ENCODE data around the gene DCUN1D4.
A peak's percentile ranks its signal among the peaks of the same experiment; 100 is the strongest.

The DCUN1D4 gene

GRCh38 chr4:51842554-51843308, at the start of gene DCUN1D4:
Gene DCUN1D4 (plus strand): TSS chr4:51843153. CDS start chr4:51843243, 90 bp downstream.
- peak; percentile 95 for DNase-seq (ENCODE audit: low spot score)

DNA sequence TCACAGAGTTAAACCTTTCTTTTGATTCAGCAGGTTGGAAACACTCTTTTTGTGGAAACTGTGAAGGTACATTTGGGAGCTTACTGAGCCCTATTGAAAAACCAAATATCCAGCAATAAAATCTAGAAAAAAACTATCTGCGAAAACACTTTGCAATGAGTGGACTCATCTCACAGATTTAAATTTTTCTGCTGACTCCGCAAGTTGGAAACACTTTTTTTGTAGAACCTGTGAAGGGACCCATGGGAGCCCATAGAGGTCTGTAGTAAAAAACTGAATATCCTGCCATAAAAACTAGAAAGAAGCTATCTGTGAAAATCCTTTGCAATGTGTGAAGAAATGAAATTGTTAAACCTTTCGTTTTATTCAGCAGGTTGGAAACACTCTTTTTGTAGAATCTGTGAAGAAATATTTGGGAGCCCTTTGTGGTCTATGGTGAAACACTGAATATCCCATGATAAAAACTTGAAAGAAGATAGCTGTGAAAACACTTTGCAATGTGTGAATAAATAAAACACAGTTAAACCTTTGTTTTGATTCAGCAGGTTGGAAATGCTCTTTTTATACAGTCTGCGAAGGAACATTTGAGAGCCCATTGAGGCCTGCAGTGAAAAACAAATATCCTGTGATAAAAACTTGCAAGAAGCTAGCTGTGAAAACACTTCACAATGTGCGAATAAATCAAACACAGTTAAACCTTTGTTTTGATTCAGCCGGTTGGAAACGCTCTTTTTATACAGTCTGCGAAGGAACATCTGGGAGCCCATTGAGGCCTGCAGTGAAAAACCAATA, 22.3 kb upstream of the DCUN1D4 start:
- DNase-seq (ENCODE audit: low spot score): no peak

- no peak for DNase-seq (ENCODE audit: low spot score)
Observed at GRCh38 chr4:51825341-51825740, 17.6 kb upstream of the DCUN1D4 start.

GRCh38 chr4:51830156-51830720, 12.7 kb upstream of the DCUN1D4 start:
- no peak for DNase-seq (ENCODE audit: low spot score)

GRCh38 chr4:51831133-51831532, 11.8 kb upstream of the DCUN1D4 start:
- DNase-seq (ENCODE audit: low spot score): peak; percentile 63

DNA sequence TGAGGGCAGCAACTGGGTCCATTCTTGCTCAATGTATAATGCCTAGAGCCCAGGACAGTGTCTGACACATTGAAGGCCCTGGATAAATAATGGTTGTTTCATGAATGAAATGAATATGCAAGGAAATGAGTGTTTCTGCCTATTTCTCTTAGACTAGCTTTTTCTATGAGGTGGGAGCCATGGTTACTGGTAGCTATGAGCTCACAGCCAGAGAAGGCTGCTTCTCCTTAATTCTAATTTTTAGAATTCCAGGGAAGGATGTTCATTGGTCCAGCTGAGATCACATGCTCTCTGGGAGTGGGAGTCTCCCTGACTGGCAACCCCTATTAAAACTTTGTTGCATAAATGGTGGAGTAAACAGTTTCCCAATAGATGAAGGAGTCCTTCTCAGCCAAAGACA, 9.7 kb upstream of the DCUN1D4 start:
- no peak for DNase-seq (ENCODE audit: low spot score)

GRCh38 chr4:51835079-51835478, 7.9 kb upstream of the DCUN1D4 start:
- no peak for DNase-seq (ENCODE audit: low spot score)

DNA sequence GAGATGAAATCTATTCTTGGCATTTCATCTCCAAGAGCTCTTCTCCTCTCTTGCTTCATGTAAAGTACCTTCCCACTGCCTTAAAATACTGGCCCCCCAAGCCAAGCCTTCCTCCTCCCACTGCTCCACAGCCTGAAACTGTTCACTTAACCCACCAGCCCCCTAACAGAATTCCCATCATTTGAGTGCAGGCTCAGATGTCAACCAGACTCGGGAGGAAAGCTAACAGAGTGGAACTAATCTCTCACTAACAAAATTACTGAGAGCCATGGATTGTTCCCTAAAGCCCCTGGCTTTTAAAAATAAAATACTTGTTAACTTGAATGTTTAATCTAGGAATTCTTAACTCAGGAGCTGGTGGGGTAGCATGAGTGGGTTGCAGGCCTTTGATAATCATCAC, 7.1 kb upstream of the DCUN1D4 start:
- DNase-seq (ENCODE audit: low spot score): no peak

- no peak for DNase-seq (ENCODE audit: low spot score)
Observed at GRCh38 chr4:51836549-51836948, 6.4 kb upstream of the DCUN1D4 start.

- no peak for DNase-seq (ENCODE audit: low spot score)
Observed at GRCh38 chr4:51840781-51841180, 2.2 kb upstream of the DCUN1D4 start.

DNA sequence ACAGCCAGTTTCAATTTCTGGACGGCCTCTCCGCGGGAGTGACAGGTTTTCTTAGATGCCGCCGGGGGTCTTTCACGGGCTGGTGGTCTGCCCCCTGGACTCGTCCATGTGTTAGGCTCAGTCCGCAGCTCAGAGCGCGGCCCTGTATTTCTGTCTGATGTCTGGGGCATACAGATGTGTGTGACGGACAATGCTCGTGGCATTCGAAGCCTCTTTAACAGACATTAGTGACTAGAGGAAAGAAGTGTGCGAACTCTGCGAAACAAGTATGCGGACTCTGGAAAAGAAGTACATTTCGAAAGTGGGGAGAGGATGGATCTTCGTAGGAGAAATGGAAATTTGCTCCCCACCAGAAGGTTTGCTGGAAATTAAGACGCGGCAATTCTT, 793 bp upstream of the DCUN1D4 start:
- no peak for DNase-seq (ENCODE audit: low spot score)

DNA sequence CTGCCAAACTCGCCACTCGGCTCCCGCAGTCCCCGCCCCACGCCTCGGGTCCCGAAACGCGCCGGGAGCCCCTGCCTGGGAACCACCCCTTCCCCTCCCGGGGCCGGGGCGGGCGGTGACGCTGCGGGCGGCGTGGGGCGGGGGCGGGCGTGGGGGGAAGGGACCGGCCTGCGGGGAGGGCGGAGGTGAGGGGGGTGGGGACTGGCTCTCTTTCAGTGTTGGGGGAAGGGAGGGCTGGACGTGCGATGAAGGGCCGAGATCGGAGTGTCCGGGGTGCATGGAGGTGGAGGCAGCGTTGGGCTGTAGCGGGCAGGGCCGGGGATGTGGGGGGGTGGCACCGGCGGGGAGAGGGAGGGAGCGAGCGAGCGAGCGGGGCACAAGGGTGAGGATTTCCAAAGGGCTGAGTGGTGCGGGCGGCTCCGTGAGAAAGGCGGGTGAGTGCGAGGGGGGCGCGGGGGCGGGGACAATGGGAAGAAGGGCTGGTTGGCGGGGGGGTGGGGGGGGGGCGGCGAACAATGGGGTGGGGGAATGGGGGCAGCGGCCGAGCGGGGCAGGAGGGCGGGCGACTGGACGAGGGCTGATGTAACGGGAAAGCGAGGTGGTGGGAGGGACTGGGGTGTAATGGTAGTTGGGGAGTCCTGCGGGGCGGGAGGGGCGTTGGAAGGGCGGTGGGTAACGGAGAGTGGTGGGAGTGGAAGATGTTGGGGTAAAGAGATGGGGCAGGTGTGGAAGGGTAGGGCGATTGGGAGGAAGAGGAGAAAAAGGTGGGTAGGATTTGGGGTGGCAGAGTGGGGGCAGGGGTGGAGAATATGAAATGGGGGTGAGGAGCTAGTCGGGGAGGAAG, 578 bp downstream of the DCUN1D4 start:
- peak; percentile 29 for DNase-seq (ENCODE audit: low spot score)

GRCh38 chr4:51844153-51845054, 1.5 kb downstream of the DCUN1D4 start:
- peak; percentile 77 for DNase-seq (ENCODE audit: low spot score)

- DNase-seq (ENCODE audit: low spot score): no peak
Observed at GRCh38 chr4:51845055-51845426, 2.1 kb downstream of the DCUN1D4 start.

DNA sequence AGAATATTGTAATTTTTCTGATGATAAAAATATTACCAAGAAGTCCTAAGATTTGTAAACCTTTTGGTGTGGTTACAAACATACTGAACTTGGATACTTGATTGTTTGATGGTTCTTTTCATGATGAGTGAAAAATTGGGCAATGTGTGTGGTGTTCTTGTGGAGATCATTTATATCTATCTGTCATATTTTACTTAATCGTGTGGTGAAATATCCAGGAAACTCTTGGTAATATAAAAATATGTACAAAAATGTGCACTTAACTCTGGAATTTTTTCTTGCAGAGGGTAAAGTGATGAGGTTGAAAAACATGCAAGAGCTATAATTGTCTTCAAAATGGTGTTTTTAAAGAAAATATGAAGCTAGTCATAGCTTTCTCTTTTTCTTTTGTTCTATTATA, 2.8 kb downstream of the DCUN1D4 start:
- DNase-seq (ENCODE audit: low spot score): no peak

- no peak for DNase-seq (ENCODE audit: low spot score)
Observed at GRCh38 chr4:51849430-51849829, 6.5 kb downstream of the DCUN1D4 start.

DNA sequence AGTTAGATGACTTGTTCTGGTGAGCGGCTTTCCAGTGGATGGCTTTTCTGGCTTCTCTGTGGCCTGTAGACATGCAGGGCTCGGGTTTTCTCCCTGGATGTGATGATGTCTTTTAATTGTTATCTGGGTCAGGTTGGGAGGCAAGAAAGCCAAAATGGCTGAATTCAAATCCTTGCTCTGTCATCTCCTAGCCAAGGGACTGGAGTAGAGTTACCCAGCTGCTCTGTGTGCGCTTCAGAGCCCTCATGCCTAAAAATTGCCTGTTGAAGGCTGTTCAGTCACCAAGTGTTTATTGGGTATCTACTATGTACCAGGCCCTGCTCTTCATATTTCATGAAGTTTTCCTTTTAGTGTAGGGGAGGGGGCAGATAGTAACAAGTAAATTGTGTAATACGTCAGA, 7.3 kb downstream of the DCUN1D4 start:
- no peak for DNase-seq (ENCODE audit: low spot score)

DNA sequence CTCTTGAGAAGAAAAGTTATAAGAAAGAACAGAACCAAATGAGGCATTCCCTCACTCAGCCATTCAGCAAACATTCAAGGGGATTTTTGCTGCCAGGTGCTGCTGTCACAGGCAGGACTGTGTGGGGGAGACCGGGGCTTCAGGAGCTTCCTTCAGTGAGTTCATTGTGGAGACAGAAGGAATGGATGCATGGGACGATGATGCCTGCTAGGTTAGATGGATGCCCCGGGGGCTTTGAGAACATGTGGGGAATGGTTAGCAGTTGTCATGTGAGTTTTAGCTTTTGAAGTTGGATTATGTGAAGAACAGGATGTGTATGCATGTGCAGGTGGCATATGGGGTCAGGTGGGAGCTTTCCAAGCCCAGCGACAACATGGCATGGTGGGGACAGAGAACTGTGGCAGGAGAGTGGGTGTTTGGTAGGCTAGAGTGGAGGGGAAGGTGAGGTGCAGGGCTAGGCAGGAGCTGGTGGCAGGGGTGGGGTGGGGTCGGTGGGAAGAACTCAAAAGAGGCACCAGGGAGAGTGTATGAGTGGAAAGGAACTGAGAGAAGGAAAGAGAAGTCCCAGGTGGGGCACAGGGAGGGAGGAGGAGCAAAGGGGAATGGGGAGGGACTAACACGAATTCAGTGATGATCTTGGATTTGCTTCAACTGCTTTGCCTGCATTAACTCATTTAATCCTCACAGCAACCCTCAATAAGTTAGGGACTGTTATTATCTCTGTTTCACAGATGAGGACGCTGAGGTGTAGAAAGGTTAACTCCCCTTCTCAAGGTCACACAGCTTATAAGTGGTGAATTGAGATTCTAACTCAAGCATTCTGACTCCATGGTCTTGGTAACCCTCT, 8.4 kb downstream of the DCUN1D4 start:
- peak; percentile 39 for DNase-seq (ENCODE audit: low spot score)

DNA sequence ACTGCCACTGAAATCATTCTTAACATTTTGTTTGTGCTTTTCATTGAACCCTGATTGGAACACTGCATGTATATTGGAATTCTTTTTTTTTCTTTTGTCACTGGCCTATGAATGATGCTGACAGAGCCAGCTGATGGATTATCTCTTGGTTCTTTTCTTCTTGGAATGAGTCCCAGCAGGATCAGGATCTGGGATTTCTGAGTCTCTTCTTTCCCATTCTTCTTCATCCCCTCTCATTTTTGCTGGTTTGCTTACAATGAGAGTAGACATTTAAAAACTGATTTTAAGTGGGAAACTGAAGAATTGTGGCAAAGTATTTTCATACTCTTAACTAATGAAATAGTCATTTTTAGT, 9.0 kb downstream of the DCUN1D4 start:
- DNase-seq (ENCODE audit: low spot score): no peak

DNA sequence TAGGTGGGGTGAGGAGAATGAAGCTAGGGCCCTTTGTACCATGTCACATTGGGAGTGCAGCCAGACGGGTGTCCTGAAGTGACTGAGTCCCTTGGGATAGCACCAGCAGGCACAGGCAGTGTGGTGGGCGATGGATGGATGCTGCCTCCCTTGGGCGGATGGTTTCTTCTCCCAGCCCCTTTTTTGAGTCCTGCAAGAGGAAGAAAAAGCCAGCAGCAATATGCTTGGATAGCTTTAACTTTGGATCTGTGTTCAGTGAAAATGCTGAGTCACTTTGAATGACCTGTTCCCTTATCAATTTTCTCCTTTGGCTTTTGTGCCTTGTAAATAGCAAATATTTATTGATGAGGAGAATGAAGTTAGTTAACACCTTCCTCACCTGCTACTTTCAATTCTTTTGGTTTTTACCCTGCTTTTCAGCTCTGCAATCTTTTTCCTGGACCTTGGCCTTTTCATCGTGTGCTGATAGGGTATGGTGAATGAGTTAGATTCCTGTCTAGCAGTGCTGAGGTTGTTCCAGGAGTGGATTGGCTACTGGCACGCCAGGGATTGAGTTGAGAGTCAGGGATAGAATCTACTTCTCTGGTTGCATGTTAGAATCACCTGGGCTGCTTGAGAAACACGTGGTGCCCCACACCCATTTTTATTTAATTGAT, 10.2 kb downstream of the DCUN1D4 start:
- DNase-seq (ENCODE audit: low spot score): peak; percentile 32
